Natural killer cell treated with Interleukin-12 subunit alpha and Interleukin-12 subunit beta and Interleukin-15 and Interleukin-18, amount 100 ng/mL, for 72 hours (primary cell): ENCODE results near the gene GNG14. TPM values are rescaled to one million over a fixed set of nuclear protein-coding genes. Genes with fewer than 3 reads are reported as not detected.

Experiments
- ATAC-seq, 2 donors: fragments of 150-1000 bp; cut with Tn5 transposase in 1 of 2; sonication (Bioruptor Pico), chemical (Tn5 transposase) in 1 of 2; 2 replicates each; pipeline ENCODE4 v1.10.0; 2021
- DNase-seq: peaks from one replicate; pipeline ENCODE4 v3.0.0; 2022; ENCODE audit warnings: low spot score
- H3K27ac Mint-ChIP-seq, 2 donors: 1 replicate in 1 of 2; 2 replicates in 1 of 2; pipeline ENCODE4 v1.8.0; 2022; ENCODE audit warnings: mixed read lengths in 2 of 2, mild to moderate bottlenecking in 1 of 2, moderate library complexity in 1 of 2
- H3K27me3 Mint-ChIP-seq, 2 donors: 1 replicate in 1 of 2; 2 replicates in 1 of 2; pipeline ENCODE4 v1.8.0; 2022; ENCODE audit warnings: mixed read lengths in 2 of 2
- H3K36me3 Mint-ChIP-seq: one replicate; pipeline ENCODE4 v1.8.0; 2022; ENCODE audit warnings: mixed read lengths
- H3K4me1 Mint-ChIP-seq, 2 donors: 1 replicate in 1 of 2; 2 replicates in 1 of 2; pipeline ENCODE4 v1.8.0; 2022; ENCODE audit warnings: low read depth in 2 of 2, mixed read lengths in 2 of 2, mild to moderate bottlenecking in 1 of 2
- H3K4me3 Mint-ChIP-seq: one replicate; pipeline ENCODE4 v1.8.0; 2022; ENCODE audit warnings: mixed read lengths
- H3K9me3 Mint-ChIP-seq: 2 replicates; pipeline ENCODE4 v1.8.0; 2022; ENCODE audit warnings: mixed read lengths
- total RNA-seq, 2 donors: library from RNA; stranded (reverse); gene quantifications; one replicate each; pipeline ENCODE4 v1.2.3, GENCODE V29; 2022

Gene GNG14
- total RNA-seq, 2 donors from 2014 or later: not detected

- ATAC-seq (peak in 1 of 2 donors; percentile 41), DNase-seq (no peak)
- Mint-ChIP-seq H3K36me3 (peaks cover 21% of the 10 kb centered on the region), H3K9me3 (no peaks in the 10 kb centered on the region), H3K27me3 (no peaks in the 10 kb centered on the region), H3K4me3 (no peak overlapping the region), H3K4me1 (peaks cover 3 to 7% of the 10 kb centered on the region in 2 donors), H3K27ac (no peak overlapping the region)
Observed at GRCh38 chr19:12656899-12657571, 30.8 kb upstream of the GNG14 start.

DNA sequence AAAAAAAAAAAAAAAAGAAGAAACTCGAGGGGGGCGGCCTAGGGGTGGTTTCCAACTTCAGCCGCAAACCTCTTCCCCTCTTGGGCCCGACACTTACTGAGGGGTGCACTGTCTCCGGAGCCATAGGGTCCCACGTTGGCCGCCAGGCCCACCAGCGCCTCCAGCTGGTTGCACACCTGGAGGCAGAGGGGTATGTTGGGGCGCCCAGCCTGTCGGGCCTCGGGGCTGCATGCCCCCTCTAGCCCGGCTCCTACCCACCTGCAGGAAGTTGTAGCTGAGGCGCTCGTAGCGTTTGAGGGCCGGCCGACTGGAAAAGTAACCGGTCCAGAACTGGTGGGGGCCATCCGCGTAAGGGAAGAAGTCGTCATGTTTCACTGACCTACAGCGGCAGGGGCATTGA is 29.8 kb upstream of the GNG14 start:
- Mint-ChIP-seq H3K27ac (no peak overlapping the region), H3K9me3 (no peaks in the 10 kb centered on the region), H3K4me3 (no peak overlapping the region), H3K4me1 (peaks cover 3 to 7% of the 10 kb centered on the region in 2 donors), H3K27me3 (no peaks in the 10 kb centered on the region), H3K36me3 (peaks cover 21% of the 10 kb centered on the region)
- ATAC-seq (no peak), DNase-seq (no peak)

- no peaks in the 10 kb centered on the region for H3K27me3 Mint-ChIP-seq
- ATAC-seq: no peak
- peaks cover 11% of the 10 kb centered on the region for H3K36me3 Mint-ChIP-seq
- H3K27ac Mint-ChIP-seq: no peak overlapping the region
- no peaks in the 10 kb centered on the region for H3K9me3 Mint-ChIP-seq
- no peak for DNase-seq
- peaks cover 11 to 12% of the 10 kb centered on the region in 2 donors for H3K4me1 Mint-ChIP-seq
- no peak overlapping the region for H3K4me3 Mint-ChIP-seq
Observed at GRCh38 chr19:12660980-12661379, 26.8 kb upstream of the GNG14 start.

GRCh38 chr19:12664406-12665280 is 23.2 kb upstream of the GNG14 start:
- Mint-ChIP-seq H3K27ac (peak overlapping the region; percentile 78 to 97), H3K36me3 (peaks cover 9% of the 10 kb centered on the region), H3K9me3 (no peaks in the 10 kb centered on the region), H3K4me3 (peak overlapping the region; percentile 94), H3K4me1 (peaks cover 30 to 38% of the 10 kb centered on the region in 2 donors), H3K27me3 (no peaks in the 10 kb centered on the region)
- ATAC-seq (no peak), DNase-seq (no peak)

DNA sequence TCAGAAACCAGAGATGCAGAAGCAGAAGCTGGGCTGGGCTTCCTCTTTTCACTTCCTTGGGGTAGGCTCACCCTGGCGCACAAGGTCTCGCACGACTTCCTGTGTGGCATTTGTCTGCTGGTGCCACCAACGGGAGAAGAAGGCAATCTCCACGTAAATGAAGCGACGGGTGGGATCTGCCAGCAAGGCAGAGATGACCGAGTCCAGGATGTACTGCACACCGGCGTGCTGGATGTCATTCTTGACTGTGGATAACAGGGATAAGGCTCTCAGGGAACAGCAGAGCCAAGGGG is 22.6 kb upstream of the GNG14 start:
- Mint-ChIP-seq H3K4me1 (peaks cover 30 to 38% of the 10 kb centered on the region in 2 donors), H3K36me3 (peaks cover 3% of the 10 kb centered on the region), H3K4me3 (peak overlapping the region; percentile 94), H3K27me3 (no peaks in the 10 kb centered on the region), H3K9me3 (no peaks in the 10 kb centered on the region), H3K27ac (peak overlapping the region; percentile 78 to 97)
- ATAC-seq (no peak), DNase-seq (no peak)

- H3K27me3 Mint-ChIP-seq: no peaks in the 10 kb centered on the region
- no peaks in the 10 kb centered on the region for H3K9me3 Mint-ChIP-seq
- DNase-seq (no peak), ATAC-seq (no peak)
- peak overlapping the region; percentile 78 to 97 for H3K27ac Mint-ChIP-seq
- H3K4me1 Mint-ChIP-seq: peaks cover 33 to 40% of the 10 kb centered on the region in 2 donors
- H3K36me3 Mint-ChIP-seq: no peaks in the 10 kb centered on the region
- peak overlapping the region; percentile 94 for H3K4me3 Mint-ChIP-seq
Observed at GRCh38 chr19:12665671-12666264, 22.0 kb upstream of the GNG14 start.

DNA sequence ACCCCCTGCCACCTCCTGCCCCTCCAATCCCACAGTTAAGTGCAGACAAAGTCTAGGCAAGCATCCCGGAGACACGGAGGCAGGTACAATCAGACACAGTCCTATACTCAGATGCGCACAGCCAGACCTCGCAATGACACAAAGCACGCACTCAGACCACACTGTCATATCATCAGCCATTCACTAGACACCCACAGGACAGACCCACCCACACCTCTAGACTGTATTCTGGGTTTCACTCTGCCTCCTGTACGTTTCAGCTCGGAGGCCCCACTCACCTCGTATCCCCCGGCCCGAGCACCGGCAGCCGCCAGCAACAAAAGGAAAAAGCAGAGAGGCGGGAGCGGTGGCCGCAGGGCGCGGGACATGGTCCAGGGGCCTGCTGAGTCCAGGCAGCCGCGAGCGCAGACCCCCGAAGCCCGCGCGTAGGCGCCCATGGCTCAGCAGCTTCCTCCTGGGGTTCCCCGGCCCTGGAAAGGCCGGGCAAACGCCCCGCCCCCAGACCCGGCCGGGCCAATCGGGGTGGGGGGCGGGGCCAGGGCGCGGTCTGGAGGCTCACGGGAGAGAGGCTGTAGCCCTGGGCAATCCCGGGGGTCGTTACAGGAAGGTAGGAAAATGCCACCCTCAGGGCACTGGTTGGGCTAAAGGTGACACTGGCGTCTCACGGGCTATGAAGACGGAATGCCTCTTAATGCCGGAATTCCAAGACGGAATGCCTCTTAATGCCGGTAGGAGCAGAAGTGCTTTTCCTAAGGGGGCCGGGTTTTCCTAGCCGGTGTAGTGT is 21.3 kb upstream of the GNG14 start, which contains the start of the genes MAN2B1 and WDR83:
MAN2B1 (minus strand) TSS at position 478 of the 784 bp plus-strand sequence; CDS start at position 437, 41 bp downstream.
WDR83 (plus strand) TSS at position 543 of the 784 bp plus-strand sequence. CDS start 2,984 bp downstream, outside the sequence.
- Mint-ChIP-seq H3K27me3 (no peaks in the 10 kb centered on the region), H3K9me3 (no peaks in the 10 kb centered on the region), H3K27ac (peak within 1 kb of the TSS; percentile 78 to 97), H3K36me3 (no peaks in the 10 kb centered on the region), H3K4me1 (peaks cover 33 to 40% of the 10 kb centered on the region in 2 donors), H3K4me3 (peak within 1 kb of the TSS; percentile 94)
- ATAC-seq (peak; percentile 87 to 92), DNase-seq (peak; percentile 85)

GRCh38 chr19:12667731-12668302 is 20.0 kb upstream of the GNG14 start:
- H3K4me1 Mint-ChIP-seq: peaks cover 41 to 46% of the 10 kb centered on the region in 2 donors

GRCh38 chr19:12668346-12668745 is 19.5 kb upstream of the GNG14 start:
- Mint-ChIP-seq H3K27me3 (no peaks in the 10 kb centered on the region), H3K4me1 (peaks cover 41 to 46% of the 10 kb centered on the region in 2 donors), H3K27ac (peak overlapping the region; percentile 100), H3K4me3 (peak overlapping the region; percentile 99), H3K36me3 (peaks cover 7% of the 10 kb centered on the region), H3K9me3 (no peaks in the 10 kb centered on the region)
- DNase-seq: no peak
- no peak for ATAC-seq

More at GRCh38 chr19:12667731-12668302, 20.0 kb upstream of the GNG14 start:
- Mint-ChIP-seq H3K9me3 (no peaks in the 10 kb centered on the region), H3K27me3 (no peaks in the 10 kb centered on the region), H3K36me3 (peaks cover 7% of the 10 kb centered on the region), H3K4me3 (peak overlapping the region; percentile 99), H3K27ac (peak overlapping the region; percentile 100)
- ATAC-seq (no peak), DNase-seq (no peak)

DNA sequence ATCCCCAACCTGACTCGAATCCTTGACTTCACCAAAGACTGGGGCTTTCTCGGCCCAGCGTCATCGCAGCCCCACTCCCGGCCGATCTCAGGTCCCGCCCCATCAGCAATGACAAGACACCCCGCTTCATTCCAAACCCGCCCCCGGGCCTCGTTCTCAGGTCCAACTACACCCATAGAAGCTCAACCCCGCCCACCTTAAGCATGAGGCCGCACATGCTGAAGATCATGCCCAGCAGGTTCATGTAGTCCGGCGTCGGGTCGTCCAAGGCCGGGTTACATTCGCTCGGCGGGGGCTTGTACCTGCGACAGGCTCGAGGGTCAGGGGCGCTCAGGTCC is 18.9 kb upstream of the GNG14 start:
- H3K4me3 Mint-ChIP-seq: peak overlapping the region; percentile 99
- H3K36me3 Mint-ChIP-seq: peaks cover 7% of the 10 kb centered on the region
- ATAC-seq: peak; percentile 30 to 47
- H3K9me3 Mint-ChIP-seq: no peaks in the 10 kb centered on the region
- peak overlapping the region; percentile 100 for H3K27ac Mint-ChIP-seq
- no peaks in the 10 kb centered on the region for H3K27me3 Mint-ChIP-seq
- H3K4me1 Mint-ChIP-seq: peaks cover 41 to 47% of the 10 kb centered on the region in 2 donors
- peak; percentile 71 for DNase-seq

- ATAC-seq: peak; percentile 58 to 72
Observed at GRCh38 chr19:12669270-12670158, 18.3 kb upstream of the GNG14 start.

More at GRCh38 chr19:12669270-12670158, 18.3 kb upstream of the GNG14 start:
- peaks cover 45 to 52% of the 10 kb centered on the region in 2 donors for H3K4me1 Mint-ChIP-seq
- H3K27me3 Mint-ChIP-seq: no peaks in the 10 kb centered on the region
- peaks cover 7% of the 10 kb centered on the region for H3K36me3 Mint-ChIP-seq
- H3K27ac Mint-ChIP-seq: peak overlapping the region; percentile 100
- peak; percentile 83 for DNase-seq
- H3K9me3 Mint-ChIP-seq: no peaks in the 10 kb centered on the region
- peak overlapping the region; percentile 99 for H3K4me3 Mint-ChIP-seq
